H1 (cell line): ENCODE results near the gene IL21R. TPM values are rescaled to one million over a fixed set of nuclear protein-coding genes. Genes with fewer than 3 reads are reported as not detected.

Experiments
- CTCF ChIA-PET: fragments of 300-600 bp; sonication (Branson Sonifier 250); formaldehyde crosslinking; loops from one replicate; lab custom pipeline; 2021; ENCODE audit not compliant: partially characterized antibody; lab: Charles Lee
- POLR2A ChIA-PET: fragments of 300-600 bp; sonication (Branson Sonifier 250); formaldehyde crosslinking; loops from one replicate; lab custom pipeline; 2021; ENCODE audit warnings: inconsistent platforms; ENCODE audit not compliant: partially characterized antibody; lab: Charles Lee
- DNase-seq, 2 experiments: peaks; one replicate each; pipeline versions ENCODE4 v3.0.0 to v3.0.0-alpha.2; 2010 to 2022; ENCODE audit warnings: low spot score in 2 of 2, low read depth in 1 of 2, mixed read lengths in 1 of 2
- FAIRE-seq: peaks from 2 replicates; lab custom pipeline; 2011; peaks lifted over from hg19 to GRCh38; lab: Jason Lieb, UNC
- H2AFZ ChIP-seq: 2 replicates; pipeline ENCODE4 v1.8.1; 2012; ENCODE audit warnings: low read length, inconsistent platforms
- H2AK5ac ChIP-seq: 2 replicates; pipeline ENCODE4 v1.6.1; 2013; ENCODE audit warnings: low read depth, low read length
- H2BK120ac ChIP-seq: replicated peaks from 2 replicates; pipeline ENCODE3; 2013; ENCODE audit warnings: low read depth, low read length, inconsistent platforms
- H2BK12ac ChIP-seq: 2 replicates; pipeline ENCODE4 v1.6.1; 2013; ENCODE audit warnings: low read depth, low read length
- H2BK15ac ChIP-seq: 2 replicates; pipeline ENCODE4 v1.6.1; 2013; ENCODE audit warnings: low read length
- H2BK20ac ChIP-seq: 2 replicates; pipeline ENCODE4 v1.6.1; 2013; ENCODE audit warnings: low read length
- H2BK5ac ChIP-seq: 2 replicates; pipeline ENCODE4 v1.6.1; 2013; ENCODE audit warnings: low read depth, low read length
- H3K14ac ChIP-seq: 2 replicates; pipeline ENCODE4 v1.6.1; 2013; ENCODE audit warnings: inconsistent platforms; ENCODE audit not compliant: insufficient read length
- H3K18ac ChIP-seq: 2 replicates; pipeline ENCODE4 v1.6.1; 2013; ENCODE audit warnings: low read length; ENCODE audit errors: extremely low read depth
- H3K23ac ChIP-seq: 2 replicates; pipeline ENCODE4 v1.6.1; 2013; ENCODE audit warnings: inconsistent platforms; ENCODE audit not compliant: insufficient read length
- H3K23me2 ChIP-seq: 2 replicates; pipeline ENCODE4 v1.6.1; 2013; ENCODE audit warnings: low read depth, low read length
- H3K27ac ChIP-seq: 2 replicates; pipeline ENCODE4 v1.6.1; 2011; ENCODE audit warnings: low read depth, low read length, inconsistent platforms
- H3K27me3 ChIP-seq, 4 experiments: replicated peaks in 1 of 4; 1 replicate in 1 of 4; 2 replicates in 3 of 4; pipeline versions ENCODE4 v1.6.1 to v1.8.1; 2011 to 2013; ENCODE audit warnings: low read length in 3 of 4, mild to moderate bottlenecking in 3 of 4, inconsistent platforms in 2 of 4, mixed read lengths in 2 of 4, moderate library complexity in 1 of 4; ENCODE audit not compliant: control insufficient read depth in 3 of 4, insufficient read depth in 3 of 4; ENCODE audit errors: extremely low read depth in 1 of 4
- H3K36me3 ChIP-seq, 4 experiments: 2 replicates each; pipeline versions ENCODE4 v1.6.1 to v1.8.1; 2011 to 2013; ENCODE audit warnings: mild to moderate bottlenecking in 4 of 4, low read length in 3 of 4, moderate library complexity in 2 of 4, control low read depth in 1 of 4, inconsistent platforms in 1 of 4; ENCODE audit not compliant: insufficient read depth in 4 of 4, control insufficient read depth in 2 of 4
- H3K4ac ChIP-seq: replicated peaks from 2 replicates; pipeline ENCODE3; 2013; ENCODE audit warnings: low read length, low read depth, mixed read lengths, inconsistent platforms; ENCODE audit not compliant: insufficient read length
- H3K4me1 ChIP-seq, 4 experiments: replicated peaks in 1 of 4; 1 replicate in 1 of 4; 2 replicates in 3 of 4; pipeline versions ENCODE4 v1.6.1 to v1.8.1; 2011 to 2013; ENCODE audit warnings: low read length in 3 of 4, inconsistent platforms in 2 of 4, mixed read lengths in 1 of 4; ENCODE audit not compliant: insufficient read depth in 4 of 4, control insufficient read depth in 3 of 4
- H3K4me2 ChIP-seq, 2 experiments: 2 replicates each; pipeline versions ENCODE4 v1.6.1 to v1.8.1; 2011 to 2013; ENCODE audit warnings: low read depth in 2 of 2, low read length in 2 of 2, control low read depth in 1 of 2, inconsistent platforms in 1 of 2, mild to moderate bottlenecking in 1 of 2; ENCODE audit not compliant: insufficient read depth in 1 of 2
- H3K4me3 ChIP-seq, 4 experiments: fragments of 200-600, 300-600 bp in 1 of 4; sonication (generic), shearing (Covaris generic), sonication (Bioruptor Twin) in 1 of 4; 2 replicates each; pipeline versions ENCODE4 v1.5.1 to v1.8.1; 2011 to 2016; ENCODE audit warnings: low read length in 4 of 4, low read depth in 3 of 4, control low read depth in 2 of 4, inconsistent platforms in 2 of 4, mild to moderate bottlenecking in 2 of 4, mixed read lengths in 1 of 4, moderate library complexity in 1 of 4; ENCODE audit not compliant: insufficient read depth in 2 of 4; ENCODE audit errors: extremely low read depth in 1 of 4
- H3K56ac ChIP-seq: replicated peaks from 2 replicates; pipeline ENCODE3; 2013; ENCODE audit warnings: low read depth, mild to moderate bottlenecking, mixed read lengths, low read length, inconsistent platforms; ENCODE audit not compliant: insufficient read length
- H3K79me1 ChIP-seq: 2 replicates; pipeline ENCODE4 v1.6.1; 2013; ENCODE audit warnings: low read depth, low read length, control low read depth
- H3K79me2 ChIP-seq, 2 experiments: 2 replicates each; pipeline versions ENCODE4 v1.6.1 to v1.8.1; 2012 to 2013; ENCODE audit warnings: low read length in 2 of 2, mild to moderate bottlenecking in 2 of 2, inconsistent platforms in 1 of 2; ENCODE audit not compliant: insufficient read depth in 2 of 2, control insufficient read depth in 1 of 2
- H3K9ac ChIP-seq, 4 experiments: replicated peaks in 1 of 4; 1 replicate in 1 of 4; 2 replicates in 3 of 4; pipeline versions ENCODE4 v1.6.1 to v1.8.1; 2011 to 2013; ENCODE audit warnings: low read depth in 3 of 4, low read length in 3 of 4, control low read depth in 2 of 4, mild to moderate bottlenecking in 2 of 4, moderate library complexity in 2 of 4, inconsistent platforms in 1 of 4; ENCODE audit errors: extremely low read depth in 1 of 4
- H3K9me3 ChIP-seq, 2 experiments: 2 replicates each; pipeline versions ENCODE4 v1.6.1 to v1.8.1; 2012 to 2013; ENCODE audit warnings: mild to moderate bottlenecking in 2 of 2, moderate library complexity in 2 of 2, control low read depth in 1 of 2, inconsistent platforms in 1 of 2, low read depth in 1 of 2, low read length in 1 of 2, mixed read lengths in 1 of 2; ENCODE audit not compliant: insufficient read depth in 2 of 2
- H4K20me1 ChIP-seq, 2 experiments: replicated peaks in 1 of 2; 2 replicates each; pipeline versions ENCODE3 to v1.8.1; 2011 to 2013; ENCODE audit warnings: inconsistent platforms in 2 of 2, low read length in 2 of 2, mild to moderate bottlenecking in 1 of 2; ENCODE audit not compliant: insufficient read depth in 2 of 2, control insufficient read depth in 1 of 2
- H4K5ac ChIP-seq: 2 replicates; pipeline ENCODE4 v1.6.1; 2013; ENCODE audit warnings: low read length, low read depth, mixed read lengths, inconsistent platforms; ENCODE audit not compliant: insufficient read length
- H4K8ac ChIP-seq: 2 replicates; pipeline ENCODE4 v1.8.0; 2013; ENCODE audit warnings: mild to moderate bottlenecking, moderate library complexity, low read length, inconsistent platforms; ENCODE audit not compliant: insufficient read depth; ENCODE audit errors: extremely low read depth
- H4K91ac ChIP-seq: replicated peaks from 2 replicates; pipeline ENCODE3; 2013; ENCODE audit warnings: low read length, mixed read lengths, inconsistent platforms; ENCODE audit not compliant: insufficient read length
- ATF3 ChIP-seq: IDR thresholded peaks from 2 replicates; pipeline ENCODE4 v1.6.1; 2011; ENCODE audit warnings: low read depth, mild to moderate bottlenecking, low read length; ENCODE audit not compliant: insufficient read depth
- BCL11A ChIP-seq, 2 experiments: IDR thresholded peaks; one replicate each; pipeline ENCODE4 v1.6.1; 2011; ENCODE audit warnings: low read depth in 2 of 2, low read length in 2 of 2, mild to moderate bottlenecking in 2 of 2
- CBX5 ChIP-seq: fragments of 300-800, 300-1000 bp; sonication (generic); IDR thresholded peaks from 2 replicates; pipeline ENCODE4 v1.7.1; 2016; ENCODE audit warnings: antibody characterized with exemption, low read length, low read depth
- CBX8 ChIP-seq: fragments of 300-800, 300-1000 bp; sonication (generic); IDR thresholded peaks from 2 replicates; pipeline ENCODE4 v1.7.1; 2016; ENCODE audit warnings: low read depth, low read length, borderline replicate concordance
- FOSL1 ChIP-seq: IDR thresholded peaks from 2 replicates; pipeline ENCODE4 v1.6.1; 2011; ENCODE audit warnings: mild to moderate bottlenecking, low read depth, low read length, moderate library complexity; ENCODE audit not compliant: insufficient read depth
- HDAC2 ChIP-seq, 2 experiments: fragments of 300-600 bp in 1 of 2; sonication (generic) in 1 of 2; IDR thresholded peaks; 2 replicates each; pipeline ENCODE4 v1.6.1; 2011 to 2012; ENCODE audit warnings: low read depth in 2 of 2, low read length in 2 of 2, mild to moderate bottlenecking in 2 of 2, moderate library complexity in 2 of 2, borderline replicate concordance in 1 of 2, inconsistent platforms in 1 of 2
- KDM5A ChIP-seq: fragments of 200-600 bp; IDR thresholded peaks from 2 replicates; pipeline ENCODE4 v1.7.1; 2012; ENCODE audit warnings: mild to moderate bottlenecking, low read length, inconsistent platforms, mixed read lengths
- POLR2A ChIP-seq, 2 experiments: IDR thresholded peaks; 1 replicate in 1 of 2; 2 replicates in 1 of 2; pipeline ENCODE4 v1.6.1; 2011; ENCODE audit warnings: low read depth in 2 of 2, low read length in 2 of 2, mild to moderate bottlenecking in 2 of 2; ENCODE audit errors: control extremely low read depth in 1 of 2
- POLR2AphosphoS5 ChIP-seq: IDR thresholded peaks from 2 replicates; pipeline ENCODE4 v1.6.1; 2011; ENCODE audit warnings: low read depth, low read length
- SP1 ChIP-seq: IDR thresholded peaks from 2 replicates; pipeline ENCODE4 v1.6.1; 2011; ENCODE audit warnings: low read depth, low read length
- SRF ChIP-seq: IDR thresholded peaks from 2 replicates; pipeline ENCODE4 v1.6.1; 2011; ENCODE audit warnings: mild to moderate bottlenecking, low read depth, low read length, moderate library complexity
- SUZ12 ChIP-seq: fragments of 200-600 bp; sonication (generic); IDR thresholded peaks from 2 replicates; pipeline ENCODE4 v1.6.1; 2012; ENCODE audit warnings: mild to moderate bottlenecking, inconsistent platforms, low read length, moderate library complexity, mixed read lengths
- WGBS, 2 experiments: shearing (Covaris generic) in 1 of 2; methylation state at CpG; one replicate each; pipeline versions ENCODE4 v1.1.6 to v1.1.7; 2013 to 2015; ENCODE audit warnings: low lambda C conversion rate in 2 of 2, mixed read lengths in 2 of 2, inconsistent platforms in 1 of 2, low coverage in 1 of 2, missing lambda C conversion rate in 1 of 2; ENCODE audit not compliant: insufficient replicate concordance in 2 of 2, insufficient coverage in 1 of 2, insufficient read length in 1 of 2; ENCODE audit errors: extremely low coverage in 1 of 2, missing lambda C conversion rate in 1 of 2; 5-methylcytosine and 5-hydroxymethylcytosine counted together
- polyA plus RNA-seq, 7 experiments: library from polyadenylated mRNA; depleted of rRNA in 3 of 7; stranded (reverse) in 5 of 7; unstranded in 2 of 7; fragments of >200 nt in 5 of 7; fragments of 200-250 nt in 2 of 7; gene quantifications; 1 replicate in 5 of 7; 2 replicates in 1 of 7; 4 replicates in 1 of 7; pipeline versions ENCODE4 v1.2.1 to v1.2.3, GENCODE V29; 2011 to 2013; ENCODE audit warnings: missing spikeins in 2 of 7, mixed read lengths in 2 of 7
- total RNA-seq: library from RNA; stranded (reverse); fragmentation: NEBNext Ultra II Directional; extraction: Animal tissue kit (Norgen Biotek cat#: 25700); gene quantifications from 2 replicates; pipeline ENCODE4 v1.2.1, GENCODE V29; 2021

IL21R gene
- total and polyA plus RNA-seq, 2 of the 8 experiments (the other 6 are each of a cell fraction or from before 2014, with no cell fraction given), result 0.34 to 0.70 TPM

DNA sequence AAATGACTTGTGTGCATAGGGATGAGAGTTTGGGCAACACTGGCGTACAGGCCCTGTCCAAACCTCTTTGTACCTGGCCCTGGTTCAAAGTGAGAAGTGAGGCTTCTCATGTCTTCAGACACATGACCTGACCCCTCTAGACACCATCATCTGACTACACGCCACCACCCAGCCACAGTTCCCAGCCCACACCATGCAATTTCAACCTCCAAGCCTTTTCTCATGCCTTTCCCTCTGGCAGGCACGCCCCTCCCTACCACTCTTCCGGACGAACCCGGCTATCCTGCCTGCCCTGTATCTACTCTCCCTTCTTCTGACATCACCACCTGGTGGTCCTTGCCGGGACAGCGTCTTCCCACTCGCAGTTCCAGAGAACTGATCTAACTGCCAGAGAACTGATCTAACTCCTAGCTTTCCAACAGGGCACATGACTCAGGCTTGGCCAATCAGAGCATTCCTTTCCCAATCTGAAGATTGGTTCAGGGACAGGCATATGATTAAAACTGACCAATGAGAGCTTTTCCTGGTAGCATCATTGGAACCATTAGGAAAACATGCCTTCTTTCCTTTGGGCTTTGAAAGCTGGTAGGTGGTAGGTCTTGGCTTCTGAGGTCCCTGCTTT lies 27.1 kb upstream of the IL21R start:
- H2BK5ac ChIP-seq, result no peak overlapping the region
- H3K4ac ChIP-seq, result no peak overlapping the region
- H3K14ac ChIP-seq, result no peak overlapping the region
- H3K27ac ChIP-seq, result no peak overlapping the region
- H3K56ac ChIP-seq, result no peak overlapping the region
- H2AFZ ChIP-seq, result peak overlapping the region; percentile 72; the same call in 1 of the 2 replicates
- peaks cover 0 to 2% (median 0%) of the 10 kb centered on the region in 4 experiments; a peak in 3 of 7 replicates for H3K4me1 ChIP-seq
- H3K79me2 ChIP-seq, result no peaks in the 10 kb centered on the region
- no peak overlapping the region for H3K18ac ChIP-seq
- H2BK120ac ChIP-seq, result no peak overlapping the region
- H2BK20ac ChIP-seq, result no peak overlapping the region
- H3K4me3 ChIP-seq, result no peak overlapping the region
- H3K23me2 ChIP-seq, result no peaks in the 10 kb centered on the region
- no peaks in the 10 kb centered on the region for H3K27me3 ChIP-seq
- FAIRE-seq (peak; percentile 100), DNase-seq (peak; percentile 87 to 93)
- ChIA-PET POLR2A (interaction anchor here (0.9 kb wide), 1 partner anchor 13 kb away, joined by 3 read pairs; no protein-coding TSS in a partner anchor), CTCF (interaction anchor here (0.6 to 4.1 kb wide), 25 partner anchors 8 to 223 kb away, joined by 3 to 21 read pairs (median 4); partner anchors contain the start of gene IL21R)
- no peaks in the 10 kb centered on the region for H3K79me1 ChIP-seq
- no peak overlapping the region for H4K5ac ChIP-seq
- H2BK12ac ChIP-seq, result no peak overlapping the region; the same call in 1 of the 2 replicates
- H3K23ac ChIP-seq, result no peak overlapping the region
- no peak overlapping the region for H2AK5ac ChIP-seq
- H4K20me1 ChIP-seq, result no peaks in the 10 kb centered on the region
- no peaks in the 10 kb centered on the region for H3K36me3 ChIP-seq
- 0 out of 4 replicates have a peak overlapping the region, but pooled peaks of 1 of the 2 experiments have one; percentile 4 for H3K4me2 ChIP-seq
- H4K8ac ChIP-seq, result peak overlapping the region; percentile 52; the same call in 1 of the 2 replicates
- WGBS, 2 experiments, result 34% methylated on average over 9 of the region's 9 CpGs; no CpG with 5 or more reads in 1 of the 2 experiments
- no peak overlapping the region for H3K9ac ChIP-seq
- H4K91ac ChIP-seq, result peak overlapping the region; percentile 42
- H3K9me3 ChIP-seq, result 0 out of 4 replicates have a peak, but pooled peaks cover 0 to 3% of the 10 kb centered on the region in 2 experiments
- H2BK15ac ChIP-seq, result 0 out of 2 replicates have a peak overlapping the region, but pooled peaks have one; percentile 12
- TF ChIP-seq POLR2AphosphoS5 (no peak), KDM5A (no peak), SRF (no peak), CBX8 (no peak), FOSL1 (no peak), ATF3 (peak; percentile 92), POLR2A (IDR thresholded peaks at IDR 0.05; ENCODE audit: control extremely low read depth in 1 of 2, low read depth in 2 of 2, low read length in 2 of 2) (no peak), BCL11A (IDR thresholded peaks at IDR 0.05; ENCODE audit: low read depth in 2 of 2, low read length in 2 of 2) (no peak), CBX5 (no peak), SP1 (peak; percentile 79; the same call in 1 of the 2 replicates), SUZ12 (no peak), HDAC2 (IDR thresholded peaks at IDR 0.05; ENCODE audit: borderline replicate concordance in 1 of 2, low read depth in 2 of 2, low read length in 2 of 2) (no peak)
